Thoracic aorta (tissue), 2 donors: ENCODE results near the gene SEMA4A. TPM values are rescaled to one million over a fixed set of nuclear protein-coding genes. Genes with fewer than 3 reads are reported as not detected.

Experiments used
- ATAC-seq: fragments of 150-250 bp; one replicate; pipeline ENCODE4 v1.8.0; 2017; ENCODE audit warnings: low read depth; ENCODE audit not compliant: insufficient number of reproducible peaks, low FRiP score
- DNase-seq: peaks from one replicate; pipeline ENCODE4 v3.0.0-alpha.2; 2020; ENCODE audit warnings: low spot score
- H3K27ac ChIP-seq, 2 donors: fragments of 200-600 bp; sonication (generic); 1 replicate in 1 of 2; 2 replicates in 1 of 2; pipeline ENCODE4 v1.5.1; 2016; ENCODE audit warnings: mild to moderate bottlenecking in 2 of 2, moderate library complexity in 2 of 2
- H3K27me3 ChIP-seq: fragments of 200-600 bp; sonication (generic); replicated peaks from 2 replicates; pipeline ENCODE4 v1.6.0; 2016; ENCODE audit warnings: mild to moderate bottlenecking; ENCODE audit not compliant: insufficient read depth
- H3K36me3 ChIP-seq: fragments of 200-600 bp; sonication (generic); one replicate; pipeline ENCODE4 v1.5.1; 2016
- H3K4me1 ChIP-seq, 2 donors: fragments of 200-600 bp; sonication (generic); 1 replicate in 1 of 2; 2 replicates in 1 of 2; pipeline versions ENCODE4 v1.5.1 to v1.6.0; 2016; ENCODE audit warnings: low read depth in 2 of 2, mild to moderate bottlenecking in 1 of 2; ENCODE audit not compliant: control insufficient read depth in 1 of 2
- H3K4me3 ChIP-seq: fragments of 200-600 bp; sonication (generic); 2 replicates; pipeline ENCODE4 v1.5.1; 2016; ENCODE audit warnings: mild to moderate bottlenecking
- H3K9me3 ChIP-seq: fragments of 200-600 bp; sonication (generic); 2 replicates; pipeline ENCODE4 v1.5.1; 2016
- CTCF ChIP-seq: fragments of 200-600 bp; sonication (generic); IDR thresholded peaks from one replicate; pipeline ENCODE4 v1.5.1; 2019; ENCODE audit warnings: antibody characterized with exemption
- total RNA-seq, 2 donors: library from RNA; depleted of rRNA; stranded (reverse); fragments of >200 nt; gene quantifications; one replicate each; pipeline versions ENCODE4 v1.1.0 to v1.2.3, GENCODE V29; 2016

Gene SEMA4A
- total RNA-seq: 10 to 100 TPM; 12.7 to 15.8 TPM

- Histone ChIP-seq H3K4me1 (peaks cover 6 to 7% of the 10 kb centered on the region in 2 donors), H3K27ac (no peak within 1 kb of the TSS), H3K9me3 (no peaks in the 10 kb centered on the region), H3K27me3 (no peaks in the 10 kb centered on the region), H3K4me3 (peak within 1 kb of the TSS; percentile 35), H3K36me3 (no peaks in the 10 kb centered on the region)
- no peak for TF ChIP-seq CTCF
- no peak for DNase-seq
- no peak for ATAC-seq
Measured at GRCh38 chr1:156153362-156153761, at the start of gene SEMA4A. SEMA4A (plus strand) TSS chr1:156153585; CDS start chr1:156154579, 994 bp downstream.

GRCh38 chr1:156104065-156104810, 49.1 kb upstream of the SEMA4A start:
- peak overlapping the region; percentile 54 for H3K4me3 ChIP-seq
- no peaks in the 10 kb centered on the region for H3K36me3 ChIP-seq
- H3K27ac ChIP-seq: peak overlapping the region; percentile 97 to 99
- DNase-seq (no peak), ATAC-seq (peak; percentile 25)
- H3K9me3 ChIP-seq: no peaks in the 10 kb centered on the region
- TF ChIP-seq CTCF: no peak
- peaks cover 39 to 65% of the 10 kb centered on the region in 2 donors for H3K4me1 ChIP-seq
- H3K27me3 ChIP-seq: no peaks in the 10 kb centered on the region

- DNase-seq (no peak), ATAC-seq (no peak)
- H3K4me3 ChIP-seq: peak overlapping the region; percentile 64
- no peak for TF ChIP-seq CTCF
- no peaks in the 10 kb centered on the region for H3K9me3 ChIP-seq
- H3K4me1 ChIP-seq: peaks cover 39 to 65% of the 10 kb centered on the region in 2 donors
- peak overlapping the region; percentile 97 to 99 for H3K27ac ChIP-seq
- H3K36me3 ChIP-seq: no peaks in the 10 kb centered on the region
- no peaks in the 10 kb centered on the region for H3K27me3 ChIP-seq
Measured at GRCh38 chr1:156104861-156105832, 48.2 kb upstream of the SEMA4A start.

GRCh38 chr1:156106624-156107488, 46.5 kb upstream of the SEMA4A start:
- DNase-seq: no peak
- H3K4me1 ChIP-seq: peaks cover 39 to 56% of the 10 kb centered on the region in 2 donors
- no peaks in the 10 kb centered on the region for H3K36me3 ChIP-seq
- H3K27ac ChIP-seq: peak overlapping the region; percentile 86 to 99
- H3K9me3 ChIP-seq: no peaks in the 10 kb centered on the region
- no peaks in the 10 kb centered on the region for H3K27me3 ChIP-seq
- ATAC-seq: no peak
- peak overlapping the region; percentile 64 for H3K4me3 ChIP-seq
- TF ChIP-seq CTCF: no peak
